ENCODE results near the gene OR5AK2.
A peak's percentile ranks its signal among the peaks of the same experiment; 100 is the strongest.
"Not testable (repeated sequence)": the region's sequence is repeated elsewhere in the genome, so short reads cannot be mapped to it uniquely, and the experiment has no call there.

OR5AK2 gene, protein sequence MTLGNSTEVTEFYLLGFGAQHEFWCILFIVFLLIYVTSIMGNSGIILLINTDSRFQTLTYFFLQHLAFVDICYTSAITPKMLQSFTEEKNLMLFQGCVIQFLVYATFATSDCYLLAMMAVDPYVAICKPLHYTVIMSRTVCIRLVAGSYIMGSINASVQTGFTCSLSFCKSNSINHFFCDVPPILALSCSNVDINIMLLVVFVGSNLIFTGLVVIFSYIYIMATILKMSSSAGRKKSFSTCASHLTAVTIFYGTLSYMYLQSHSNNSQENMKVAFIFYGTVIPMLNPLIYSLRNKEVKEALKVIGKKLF

GRCh38 chr11:56988614-56989013 is at the start of gene OR5AK2:
Gene OR5AK2, plus strand, starts transcription at chr11:56988914. Its CDS starts 0 bp downstream, at chr11:56988914.
- no peak for DNase-seq (ENCODE audit: low read depth)

DNA sequence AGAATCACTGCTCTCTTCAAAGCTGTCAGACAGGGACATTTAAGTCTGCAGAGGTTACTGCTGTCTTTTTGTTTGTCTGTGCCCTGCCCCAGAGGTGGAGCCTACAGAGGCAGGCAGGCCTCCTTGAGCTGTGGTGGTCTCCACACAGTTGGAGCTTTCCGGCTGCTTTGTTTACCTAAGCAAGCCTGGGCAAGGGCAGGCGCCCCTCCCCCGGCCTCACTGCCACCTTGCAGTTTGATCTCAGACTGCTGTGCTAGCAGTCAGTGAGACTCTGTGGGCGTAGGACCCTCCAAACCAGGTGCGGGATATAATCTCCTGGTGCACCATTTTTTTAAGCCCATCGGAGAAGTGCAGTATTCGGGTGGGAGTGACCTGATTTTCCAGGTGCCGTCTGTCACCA is 43.2 kb upstream of the OR5AK2 start:
- DNase-seq (ENCODE audit: low read depth) = not testable (repeated sequence)

GRCh38 chr11:56948991-56949515 is 39.7 kb upstream of the OR5AK2 start:
- DNase-seq (ENCODE audit: low read depth) = no peak

- no peak for DNase-seq (ENCODE audit: low read depth)
Measured at GRCh38 chr11:56950510-56950909, 38.2 kb upstream of the OR5AK2 start.

DNA sequence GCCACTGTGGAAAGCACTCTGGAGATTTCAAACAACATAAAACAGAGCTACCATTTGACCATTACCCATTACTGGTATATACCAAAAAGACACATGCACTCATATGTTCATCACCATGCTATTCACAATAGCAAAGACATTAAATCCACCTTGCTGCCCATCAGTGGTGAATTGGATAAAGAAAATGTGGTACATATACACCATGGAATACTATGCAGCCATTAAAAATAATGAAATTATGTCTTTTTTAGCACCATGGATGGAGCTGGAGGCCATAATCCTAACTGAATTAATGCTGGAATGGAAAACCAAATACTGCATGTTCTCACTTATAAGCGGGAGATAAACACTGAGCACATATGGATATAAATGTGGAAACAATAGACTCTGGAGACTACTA is 34.8 kb upstream of the OR5AK2 start:
- not testable (repeated sequence) for DNase-seq (ENCODE audit: low read depth)

GRCh38 chr11:56961609-56962008 is 27.1 kb upstream of the OR5AK2 start:
- no peak for DNase-seq (ENCODE audit: low read depth)

- no peak for DNase-seq (ENCODE audit: low read depth)
Measured at GRCh38 chr11:56967726-56968125, 21.0 kb upstream of the OR5AK2 start.

DNA sequence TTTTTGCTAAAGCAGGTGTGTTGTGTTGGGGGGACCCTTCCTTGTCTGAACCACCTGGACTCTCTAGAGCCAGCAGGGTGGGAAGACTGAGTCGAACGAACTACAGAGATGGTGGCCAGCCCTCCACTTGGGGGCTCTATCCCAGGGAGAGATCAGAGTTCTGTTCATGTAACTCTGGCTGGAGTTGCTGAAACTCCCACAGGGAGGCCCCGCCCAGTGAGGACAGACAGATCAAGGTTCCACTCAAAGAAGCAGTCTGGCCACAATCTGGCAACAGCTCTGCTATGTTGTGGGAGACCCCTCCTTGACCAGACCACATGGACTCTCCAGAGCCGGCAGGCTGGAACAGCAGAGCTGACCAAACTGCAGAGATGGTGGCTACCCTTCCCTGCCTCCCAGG is 20.2 kb upstream of the OR5AK2 start:
- DNase-seq (ENCODE audit: low read depth) = no peak

DNA sequence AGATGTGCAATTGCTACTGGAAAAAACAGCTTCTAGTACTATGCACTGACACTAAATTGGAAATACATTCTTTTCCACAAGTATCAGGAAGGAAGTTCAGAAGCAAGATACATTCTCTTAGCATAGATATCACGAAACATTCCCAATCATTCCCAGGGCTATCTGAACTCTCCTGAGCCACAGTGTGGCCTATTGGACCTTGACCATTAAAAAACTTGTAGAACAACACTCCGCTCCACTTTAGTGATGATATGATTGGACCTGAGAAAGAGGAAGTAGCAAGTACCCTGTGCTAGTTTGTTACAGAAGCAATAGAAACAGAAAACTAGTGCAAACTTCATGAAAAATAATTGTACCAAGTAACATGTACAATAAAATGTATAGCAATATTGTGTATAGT is 11.4 kb upstream of the OR5AK2 start:
- no peak for DNase-seq (ENCODE audit: low read depth)

DNA sequence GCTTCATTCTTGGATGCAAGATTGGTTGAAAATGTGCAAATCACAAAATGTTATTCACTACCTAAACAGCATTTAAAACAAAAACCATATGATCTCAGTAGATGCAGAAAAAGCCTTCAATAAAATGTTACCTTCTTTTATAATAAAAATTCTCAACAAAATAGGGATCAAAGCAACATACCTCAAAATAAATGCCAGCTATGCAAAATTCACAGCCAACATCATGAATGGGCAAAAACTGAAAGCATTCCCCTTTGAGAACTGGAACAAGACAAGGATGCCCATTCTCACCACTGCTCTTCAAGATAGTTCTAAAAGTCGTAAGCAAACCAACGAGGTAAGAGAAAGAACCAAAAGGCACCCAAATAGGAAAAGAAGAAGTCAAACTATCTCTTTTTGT is 2.0 kb downstream of the OR5AK2 start:
- DNase-seq (ENCODE audit: low read depth) = no peak

- no peak for DNase-seq (ENCODE audit: low read depth)
Measured at GRCh38 chr11:56994532-56994931, 5.8 kb downstream of the OR5AK2 start.

GRCh38 chr11:57001674-57002401 is 13.1 kb downstream of the OR5AK2 start:
- peak; percentile 30 for DNase-seq (ENCODE audit: low read depth)

GRCh38 chr11:57008373-57008772 is 19.7 kb downstream of the OR5AK2 start:
- DNase-seq (ENCODE audit: low read depth) = no peak

DNA sequence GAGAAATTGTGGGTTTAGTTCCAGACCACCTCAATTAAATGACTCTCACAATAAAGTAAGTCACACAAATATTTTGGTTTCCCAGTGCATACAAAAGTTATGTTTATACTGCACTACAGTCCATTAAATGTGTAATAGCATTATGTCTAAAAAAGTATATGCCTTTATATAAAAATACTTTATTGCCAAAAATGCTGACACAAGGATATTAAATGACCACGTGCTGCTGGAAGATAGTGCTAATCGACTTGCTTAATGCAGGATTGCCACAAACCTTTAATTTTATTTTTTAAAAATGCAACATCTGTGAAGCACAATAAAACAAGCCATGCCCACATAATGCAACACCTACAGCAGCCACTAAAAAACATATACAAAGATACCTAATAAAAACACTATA is 27.0 kb downstream of the OR5AK2 start:
- no peak for DNase-seq (ENCODE audit: low read depth)

GRCh38 chr11:57031556-57031955 is 42.8 kb downstream of the OR5AK2 start:
- DNase-seq (ENCODE audit: low read depth) = no peak

Data from ELR (cell line).